GM21619 (cell line): ENCODE results near the gene HS2ST1.
A peak's percentile ranks its signal among the peaks of the same experiment; 100 is the strongest.

ENCODE experiments used
- ATAC-seq: cut with Tn5 transposase; IDR thresholded peaks from one replicate; pipeline ENCODE4 v1.9.1; 2021; ENCODE audit not compliant: unreplicated experiment

The HS2ST1 gene

DNA sequence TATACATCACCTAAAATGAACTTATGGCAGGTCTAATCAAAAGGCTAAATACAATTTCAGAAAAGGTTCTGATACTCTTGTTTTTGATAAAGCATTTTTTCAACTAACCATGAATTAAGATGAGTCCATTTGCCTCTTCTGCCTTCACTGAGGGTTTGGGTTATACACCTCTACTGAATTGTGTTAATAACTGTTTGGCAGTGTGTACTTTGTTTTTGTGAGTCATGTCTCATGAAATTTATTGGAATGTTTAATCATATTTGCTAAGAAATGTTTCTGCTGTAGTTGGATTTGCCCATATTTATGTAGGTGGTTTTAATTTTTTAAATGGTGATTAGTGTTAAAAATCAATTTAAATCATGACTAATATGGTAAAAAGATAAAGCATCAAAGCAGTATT, 190.5 kb downstream of the HS2ST1 start:
- no peak for ATAC-seq

DNA sequence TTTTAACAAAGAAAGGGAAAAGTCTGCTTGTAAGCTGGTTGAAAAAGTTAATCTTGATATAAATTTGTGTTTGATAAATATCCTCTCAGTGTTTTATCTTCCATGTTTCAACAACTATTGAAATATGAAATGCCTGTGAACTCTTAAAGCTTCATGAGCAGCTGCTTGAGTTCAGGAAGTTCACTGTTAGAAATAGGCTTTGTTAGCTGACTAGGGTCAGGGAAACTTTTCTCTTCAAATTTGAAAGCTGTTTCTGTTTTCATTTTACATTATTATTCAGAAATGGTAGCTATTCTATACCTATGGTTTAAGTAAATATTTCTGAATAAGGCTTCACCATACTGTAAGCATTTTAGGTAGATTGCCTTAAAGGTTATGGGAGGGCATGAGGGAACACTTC, 191.7 kb downstream of the HS2ST1 start:
- ATAC-seq: no peak

DNA sequence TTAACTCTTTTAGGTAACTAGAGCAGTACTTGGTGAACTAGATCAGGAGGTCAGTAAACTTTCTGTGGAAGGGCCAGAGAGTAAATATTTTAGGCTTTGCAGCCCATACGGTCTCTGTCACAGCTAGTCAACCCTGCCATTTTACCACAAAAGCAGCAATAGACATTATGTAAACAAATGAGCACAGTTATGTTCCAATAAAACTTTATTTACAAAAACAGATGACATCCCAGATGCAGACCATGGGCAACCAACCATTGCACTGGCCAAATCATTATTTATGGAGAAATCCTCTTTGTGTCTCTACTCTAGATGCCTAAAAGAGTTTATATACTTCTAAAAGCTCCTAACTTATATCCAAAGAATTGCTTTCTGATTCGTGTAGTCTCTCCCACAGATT, 192.4 kb downstream of the HS2ST1 start:
- ATAC-seq: no peak

DNA sequence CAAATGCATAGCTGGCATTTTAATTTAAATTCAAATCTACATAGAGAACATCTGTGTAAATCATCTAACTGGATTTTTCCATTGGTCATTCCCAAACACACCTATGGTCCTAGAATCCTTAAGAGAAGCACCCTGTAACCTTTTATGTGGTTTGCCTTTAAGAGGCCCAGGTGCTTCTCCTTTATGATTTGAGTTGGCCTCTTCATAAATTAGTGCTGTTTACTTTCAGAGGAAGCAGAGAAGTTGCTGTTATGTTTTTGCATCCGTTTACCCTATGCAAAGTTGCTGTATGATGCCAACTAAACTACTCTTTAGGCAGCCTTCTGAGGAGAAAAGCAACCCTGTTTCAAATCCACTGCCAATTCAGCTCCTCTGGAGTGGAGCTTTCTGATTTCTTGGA, 193.8 kb downstream of the HS2ST1 start:
- no peak for ATAC-seq

DNA sequence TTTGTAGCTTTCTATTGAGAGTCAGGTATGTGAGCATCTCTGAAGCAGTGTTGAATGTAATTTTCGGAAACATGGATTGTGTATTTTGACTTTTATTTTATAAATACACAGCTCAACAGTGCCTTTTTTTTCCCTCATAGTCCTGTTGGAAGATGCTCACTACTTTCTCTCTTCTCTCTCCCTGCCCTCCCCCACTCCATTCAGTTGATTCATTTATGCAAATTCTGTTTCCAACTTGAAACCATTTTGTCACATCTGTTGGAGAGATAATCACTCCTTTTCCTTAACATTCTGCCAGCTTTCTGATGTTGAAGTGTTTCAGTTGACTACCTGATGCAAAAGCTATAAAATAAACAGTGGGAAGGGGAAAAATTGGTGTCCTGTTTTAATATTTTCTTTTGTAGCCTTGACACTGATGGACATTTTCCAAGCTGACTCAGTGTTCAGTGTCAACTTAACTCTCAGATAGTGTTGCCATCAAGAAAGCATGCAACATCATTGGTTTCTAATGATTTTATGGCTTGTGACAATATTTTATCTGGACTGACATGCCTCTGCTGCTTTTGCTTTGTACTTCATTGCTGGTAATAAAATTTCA, 194.5 kb downstream of the HS2ST1 start:
- ATAC-seq: no peak

DNA sequence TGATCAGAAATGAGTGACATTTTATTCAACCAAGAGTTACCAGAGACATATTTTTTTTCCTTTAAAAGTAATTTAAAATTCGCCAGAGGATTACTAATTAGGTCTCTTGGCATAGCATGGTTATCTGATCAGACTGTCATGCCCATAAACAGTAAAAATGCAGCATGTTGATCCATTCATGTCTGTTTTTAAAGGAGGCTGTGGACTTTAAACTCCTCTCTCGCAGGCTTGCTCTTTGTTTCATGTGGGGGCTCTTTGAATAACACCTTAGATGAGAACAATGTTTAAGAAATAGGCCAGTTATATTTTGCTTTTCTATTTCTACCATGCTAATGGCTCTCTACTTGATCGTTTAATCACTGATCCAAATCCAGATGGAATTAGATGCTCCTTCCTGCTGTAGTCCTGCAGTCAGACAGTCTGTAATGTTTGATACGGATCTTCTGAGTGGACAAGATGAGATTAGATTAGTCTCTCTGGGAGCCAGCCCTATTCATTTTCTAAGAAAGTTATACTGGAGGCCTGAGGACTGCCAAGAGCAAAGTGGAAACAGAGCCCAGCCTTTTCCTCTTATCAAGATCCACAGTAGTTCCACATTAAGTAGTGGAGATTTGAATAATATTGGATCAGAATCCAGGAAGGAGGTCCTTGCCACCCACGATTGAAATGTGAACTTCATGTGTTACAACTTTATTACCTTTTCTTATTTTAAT, 197.4 kb downstream of the HS2ST1 start:
- no peak for ATAC-seq

DNA sequence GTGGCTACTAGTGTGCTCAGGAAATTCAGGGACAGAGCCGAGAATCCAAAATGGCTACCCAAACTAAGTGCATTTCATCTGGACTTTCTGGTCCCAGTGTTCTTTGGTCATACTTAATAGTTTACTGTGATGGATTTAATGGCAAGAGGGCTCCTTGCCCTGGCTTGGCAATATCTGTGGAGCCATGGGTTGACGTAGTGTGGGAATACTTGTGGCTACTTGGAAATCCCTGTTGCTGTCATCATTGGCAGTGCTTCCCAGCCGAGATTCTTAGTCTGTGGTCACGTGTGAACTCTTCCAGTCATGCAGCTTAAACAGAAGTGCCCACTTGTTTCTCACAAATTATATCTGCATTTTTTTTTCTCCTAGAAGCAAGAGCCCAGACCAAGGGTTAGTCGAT, 198.9 kb downstream of the HS2ST1 start:
- no peak for ATAC-seq

DNA sequence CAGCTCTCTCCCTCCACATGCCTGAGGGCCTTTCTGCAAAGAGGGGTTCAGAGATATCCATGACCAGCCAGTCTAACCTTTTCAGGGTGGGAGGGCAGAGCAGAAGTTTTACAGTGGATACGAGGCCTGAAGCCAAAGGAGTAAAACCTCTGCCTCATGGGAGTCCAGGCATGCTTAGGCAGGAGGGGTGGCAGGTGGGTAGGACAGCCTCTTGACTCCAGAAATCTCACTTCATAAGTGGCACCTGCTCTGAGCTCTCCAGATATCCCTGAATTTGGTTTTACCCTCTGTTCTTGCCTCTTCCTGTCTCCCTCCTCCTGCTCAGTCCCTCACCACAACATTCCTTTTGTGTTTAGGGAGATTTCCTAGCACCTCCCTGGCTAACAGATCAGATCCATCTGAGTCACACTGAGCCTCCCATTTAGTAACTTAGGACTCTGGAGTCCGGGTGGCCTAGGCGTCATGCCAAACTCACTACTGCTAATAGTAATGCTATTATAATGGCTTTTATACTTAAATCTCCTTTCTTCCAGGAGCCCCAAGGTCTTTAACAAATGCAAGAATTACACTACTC, 201.0 kb downstream of the HS2ST1 start:
- ATAC-seq: no peak

DNA sequence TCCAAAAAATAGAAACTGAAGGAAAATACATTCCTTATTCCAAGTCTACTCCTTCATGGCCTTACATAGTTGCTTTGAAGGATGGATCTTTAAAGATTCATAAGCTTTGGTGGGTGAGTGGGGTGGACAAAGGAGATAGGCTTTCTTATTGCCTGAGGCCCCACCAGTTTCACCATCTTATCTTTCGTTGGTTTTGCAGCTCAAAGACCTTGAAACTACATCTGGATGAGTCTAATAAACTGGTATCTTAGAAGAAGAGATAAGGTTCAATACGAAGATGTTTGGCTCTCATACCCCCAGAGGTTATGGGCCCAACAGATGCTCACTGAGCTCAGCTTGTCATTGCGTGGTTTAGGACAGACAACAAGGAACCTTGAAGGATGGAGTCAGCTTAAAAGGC, 201.5 kb downstream of the HS2ST1 start:
- no peak for ATAC-seq

DNA sequence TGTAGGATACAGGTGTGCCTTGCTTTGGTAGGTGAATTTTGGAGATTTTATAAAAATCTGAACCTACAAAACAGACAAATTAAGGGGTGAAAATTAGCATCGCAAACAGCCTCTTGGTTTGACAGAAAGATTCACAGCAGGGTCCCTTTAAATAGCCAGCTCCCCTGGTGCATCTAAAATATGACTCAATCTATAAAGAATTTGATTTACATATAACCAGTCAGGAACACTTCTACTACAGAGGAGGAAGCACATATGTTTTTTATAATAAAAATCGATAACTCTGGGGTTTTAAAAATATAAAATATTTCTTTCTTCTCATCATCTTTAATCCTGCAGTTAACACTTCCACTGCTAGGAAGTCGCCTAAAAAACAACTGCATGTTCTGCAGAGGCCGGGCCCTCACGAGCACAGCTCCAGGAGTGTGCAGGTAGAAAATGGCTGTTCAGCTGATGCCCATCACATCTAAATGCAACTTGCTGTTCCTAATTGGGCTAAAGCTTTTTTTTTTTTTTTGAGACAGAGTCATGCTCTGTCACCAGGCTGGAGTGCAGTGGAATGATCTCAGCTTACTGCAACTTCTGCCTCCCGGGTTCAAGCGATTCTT, 203.4 kb downstream of the HS2ST1 start:
- ATAC-seq: no peak

DNA sequence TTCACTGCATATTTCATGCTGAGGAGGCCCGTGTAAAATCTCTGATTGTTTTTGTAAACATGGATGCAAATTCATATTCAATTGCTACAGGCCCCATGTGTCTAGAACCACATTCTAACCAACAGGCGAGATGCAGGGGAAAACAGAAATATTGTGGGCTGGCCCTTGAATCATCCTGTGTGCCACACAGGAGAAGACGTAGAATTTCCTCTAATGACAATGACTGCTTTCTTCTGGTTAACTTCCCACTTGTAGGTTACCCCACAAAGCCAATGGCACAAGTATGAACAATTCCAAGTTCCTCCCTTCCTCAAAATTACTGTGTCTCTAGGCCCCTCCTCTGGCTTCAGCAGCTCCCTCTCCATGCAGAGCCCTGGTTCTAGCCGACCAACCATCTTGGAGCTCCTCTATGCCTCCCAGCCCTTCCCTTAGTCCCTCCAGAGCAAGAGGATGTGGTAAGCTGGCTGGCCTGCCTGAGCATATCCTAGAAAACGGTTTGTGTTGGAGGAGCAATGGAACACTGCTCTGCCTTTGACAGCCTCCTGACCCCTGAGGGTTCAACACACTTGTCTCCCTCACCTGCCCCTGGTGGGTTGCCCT, 205.2 kb downstream of the HS2ST1 start:
- ATAC-seq: no peak

DNA sequence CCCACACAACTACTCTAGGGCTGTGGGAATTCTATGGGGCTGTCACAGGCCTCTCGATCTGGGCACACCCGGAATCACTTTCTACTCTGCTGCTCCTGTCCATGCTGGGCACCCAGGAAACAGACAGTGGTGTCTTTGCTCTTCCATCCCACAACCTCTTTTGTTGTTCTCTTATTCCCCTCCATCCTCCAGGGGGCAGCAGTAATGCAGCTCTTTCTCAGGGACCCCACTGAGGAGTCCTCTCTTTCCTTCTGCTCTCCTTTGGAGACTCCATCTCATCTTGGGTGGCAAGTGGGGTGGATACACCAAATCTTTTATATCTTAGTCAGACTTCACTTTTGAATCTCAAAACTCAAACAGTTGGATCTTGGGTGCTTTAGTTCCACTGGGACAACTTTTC, 206.3 kb downstream of the HS2ST1 start:
- no peak for ATAC-seq

DNA sequence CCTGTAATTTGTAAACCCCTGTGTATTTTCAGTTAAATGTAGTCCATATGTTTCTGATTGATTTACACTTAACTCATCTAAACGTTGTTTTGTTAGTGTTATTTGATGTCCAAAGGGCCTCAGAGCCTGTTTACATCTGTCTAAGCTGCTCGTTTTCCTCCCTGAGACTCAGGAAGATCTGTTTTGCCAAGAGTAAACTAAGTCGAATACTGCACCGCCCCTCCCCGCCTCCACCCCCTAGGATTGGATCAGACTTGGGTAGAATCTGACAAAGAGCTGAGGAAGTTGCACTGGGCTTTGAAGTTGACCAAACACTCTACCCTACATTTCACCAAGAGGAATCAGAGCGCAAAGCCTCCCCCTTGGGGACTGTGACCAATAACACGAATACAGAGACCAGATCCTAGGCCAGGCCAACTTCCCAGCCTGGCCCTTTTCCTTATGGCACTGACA, 207.3 kb downstream of the HS2ST1 start:
- ATAC-seq: no peak

DNA sequence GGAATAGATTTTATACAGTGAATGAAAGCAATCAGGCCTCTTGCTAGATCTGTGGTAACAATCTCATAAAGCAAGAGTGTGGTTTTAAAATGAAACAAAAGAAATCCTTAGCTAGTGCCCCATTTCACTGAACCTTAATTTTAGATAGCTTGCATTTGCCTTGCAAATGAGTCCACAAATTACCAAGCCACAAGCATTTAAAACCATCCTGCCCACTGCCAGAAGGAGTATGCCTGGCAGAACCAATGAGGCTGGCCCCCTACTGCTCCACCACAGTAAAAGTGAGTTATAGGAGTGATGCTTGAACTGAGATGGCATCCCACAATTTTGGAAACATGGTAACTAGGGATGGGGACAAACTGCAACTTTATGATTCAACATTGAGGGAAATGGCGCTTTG, 207.8 kb downstream of the HS2ST1 start:
- ATAC-seq: no peak

DNA sequence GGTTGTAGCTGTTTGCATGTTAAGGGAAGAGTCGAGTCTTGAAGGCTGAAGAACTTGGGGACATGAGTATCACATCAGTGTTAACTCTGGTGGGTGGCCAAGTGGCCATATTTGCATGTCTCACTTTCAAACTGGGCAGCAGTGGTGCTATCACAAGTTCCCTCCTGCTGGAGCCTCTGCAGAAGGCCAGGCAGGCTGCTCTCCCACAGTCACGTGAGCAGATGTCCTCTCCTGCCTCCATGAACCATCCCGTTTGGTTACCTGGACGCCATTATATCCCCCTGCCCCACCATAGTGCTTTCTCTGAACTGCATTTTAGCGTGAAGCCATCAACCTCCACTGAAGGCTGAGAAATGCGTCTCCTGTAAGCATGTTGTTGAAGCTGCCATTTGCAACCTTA, 209.2 kb downstream of the HS2ST1 start:
- ATAC-seq: no peak

DNA sequence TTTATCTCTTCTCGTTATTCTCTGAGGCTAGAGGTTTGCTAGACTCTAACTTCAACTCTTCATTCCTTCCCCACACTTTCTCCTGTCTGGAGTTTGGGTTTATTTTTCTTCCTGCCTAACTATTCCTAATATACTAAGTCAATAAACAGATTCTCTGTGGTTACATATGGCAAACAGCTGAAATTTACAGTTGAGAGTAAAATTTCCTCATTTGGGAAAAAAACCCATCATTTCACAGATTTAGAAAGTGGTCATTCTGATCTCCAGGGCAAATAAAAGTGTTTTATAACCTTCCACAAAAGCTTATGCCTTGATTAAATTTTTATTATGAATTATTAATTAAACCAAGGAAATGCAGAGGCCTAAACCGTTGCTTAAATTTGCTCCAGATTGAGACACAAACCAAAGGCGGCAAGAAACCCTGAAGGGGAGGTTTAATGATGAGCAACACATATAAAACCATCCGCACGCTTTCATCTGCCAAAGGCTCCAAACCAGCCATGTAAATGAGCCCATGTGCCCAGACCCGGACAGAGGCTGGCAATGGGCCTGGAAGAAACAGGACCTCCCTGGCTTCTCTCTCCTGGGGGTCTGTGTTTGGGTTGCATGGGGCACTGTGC, 212.6 kb downstream of the HS2ST1 start:
- ATAC-seq: no peak

DNA sequence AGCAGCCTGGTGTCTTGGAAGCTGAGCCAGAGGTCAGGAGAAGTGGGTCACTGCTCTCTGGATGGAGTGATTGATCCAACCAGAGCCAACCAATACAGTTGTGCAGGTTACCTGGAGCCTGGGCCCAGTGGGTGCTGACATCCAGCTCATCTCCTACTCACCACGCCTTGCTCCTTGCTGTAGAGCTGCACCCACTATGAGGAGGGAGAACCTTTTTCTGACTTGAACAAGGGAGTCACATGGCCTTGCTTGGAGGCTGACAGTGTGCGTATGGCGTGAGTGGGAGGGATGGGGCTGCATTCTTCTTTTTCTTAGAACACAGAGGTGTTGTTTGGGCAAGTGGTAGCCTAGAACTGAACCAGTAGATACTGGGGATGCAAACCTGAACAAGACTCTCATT, 213.1 kb downstream of the HS2ST1 start:
- no peak for ATAC-seq

DNA sequence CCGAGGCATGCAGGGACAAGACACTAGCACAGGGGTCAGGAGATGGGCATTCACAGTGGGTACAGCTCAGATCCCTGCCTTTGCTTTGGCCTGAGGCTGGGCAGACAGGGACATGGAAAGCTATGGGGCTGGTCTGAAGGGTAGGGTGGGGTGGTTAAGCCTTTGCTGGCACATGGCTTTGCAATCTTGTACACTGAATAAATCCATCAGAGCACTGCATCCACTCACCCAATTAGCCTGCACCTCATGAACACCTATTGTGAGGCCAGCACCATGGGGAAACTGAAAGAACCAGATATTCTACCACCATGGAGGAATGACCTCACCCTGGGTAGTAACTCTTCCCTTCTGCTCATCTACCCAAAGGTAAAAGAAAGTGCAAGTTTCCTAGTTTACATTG, 214.6 kb downstream of the HS2ST1 start:
- no peak for ATAC-seq

DNA sequence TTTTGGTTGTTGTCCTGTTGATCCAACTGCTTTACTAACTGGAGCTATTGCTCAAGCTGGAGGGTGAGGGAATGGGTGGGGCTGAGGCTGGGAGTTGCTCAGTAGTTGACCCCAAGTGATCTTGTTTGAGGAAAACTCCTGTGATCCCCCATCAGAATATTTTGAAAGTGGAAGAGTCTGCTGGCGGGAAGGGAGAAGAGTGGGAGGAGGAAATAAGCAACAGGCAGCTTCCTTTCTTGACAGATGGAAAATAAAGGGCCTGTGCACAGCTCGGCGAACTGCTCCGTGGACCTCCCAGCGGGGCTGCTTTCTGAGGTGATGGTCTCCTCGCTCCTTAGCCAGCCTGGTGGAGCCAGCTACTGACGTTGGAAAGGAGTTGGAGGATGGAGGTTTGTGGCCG, 215.2 kb downstream of the HS2ST1 start:
- no peak for ATAC-seq

DNA sequence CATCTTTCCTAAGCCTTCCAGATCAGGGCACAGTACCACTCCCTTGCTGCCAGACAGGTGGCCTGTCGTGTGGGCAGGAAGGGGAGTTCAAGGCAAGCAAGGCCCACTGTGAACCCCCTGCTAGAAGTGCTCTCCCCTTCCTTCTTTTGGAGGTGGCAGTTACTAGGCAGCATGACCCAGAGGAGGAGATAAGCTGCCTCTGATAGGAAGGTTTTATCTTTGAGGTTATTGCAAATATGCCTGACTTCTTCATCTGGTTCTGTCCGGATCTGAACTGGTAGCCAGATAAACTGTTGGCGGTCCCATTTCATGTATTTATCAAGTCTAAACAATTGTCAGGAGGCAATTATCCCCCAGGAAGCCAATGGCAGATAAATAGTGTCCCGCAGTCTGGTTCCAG, 216.0 kb downstream of the HS2ST1 start:
- ATAC-seq: no peak

DNA sequence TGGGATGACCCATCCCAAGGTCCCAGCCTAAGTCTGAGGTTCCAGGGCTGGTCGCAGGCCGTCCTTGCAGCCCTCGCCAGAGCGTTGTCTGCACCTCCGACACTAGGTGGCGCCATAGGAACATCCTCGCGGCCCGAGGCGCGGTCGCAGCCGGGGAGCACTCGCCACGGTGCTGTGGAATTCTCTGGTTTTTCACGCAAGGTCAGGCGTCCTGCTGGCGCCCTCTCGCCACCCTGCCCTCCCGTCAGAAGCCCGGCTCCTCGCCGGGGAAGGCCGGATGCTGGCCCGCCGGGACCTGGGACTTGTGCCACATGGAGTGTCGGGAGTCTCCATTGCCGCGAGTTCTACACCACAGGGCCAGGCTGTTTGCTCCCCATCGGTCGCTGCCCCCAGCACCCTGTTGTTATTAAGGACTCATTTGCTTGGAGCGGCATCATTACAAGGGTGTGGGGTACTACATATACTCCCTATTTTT, 217.4 kb downstream of the HS2ST1 start:
- peak; percentile 96 for ATAC-seq
